GM23248 (cell line): ENCODE results near the gene TRERF1. TPM values are rescaled to one million over a fixed set of nuclear protein-coding genes. Genes with fewer than 3 reads are reported as not detected.

ENCODE experiments used
- DNase-seq: peaks from one replicate; pipeline ENCODE4 v3.0.0-alpha.2; 2015
- H2AFZ ChIP-seq: fragments of 200-600 bp; sonication (generic); 2 replicates; pipeline ENCODE4 v1.6.1; 2016; ENCODE audit warnings: antibody characterized with exemption
- H3F3A ChIP-seq: fragments of 200-600 bp; sonication (generic); 2 replicates; pipeline ENCODE4 v1.6.1; 2016; ENCODE audit warnings: mild to moderate bottlenecking, antibody characterized with exemption, mixed run types; ENCODE audit not compliant: insufficient read depth
- H3K27ac ChIP-seq: fragments of 200-600 bp; sonication (generic); 2 replicates; pipeline ENCODE4 v1.5.1; 2016; ENCODE audit warnings: mild to moderate bottlenecking
- H3K27me3 ChIP-seq: fragments of 200-600 bp; sonication (generic); replicated peaks from 2 replicates; pipeline ENCODE4 v1.6.1; 2016; ENCODE audit warnings: mild to moderate bottlenecking; ENCODE audit not compliant: insufficient read depth
- H3K36me3 ChIP-seq: fragments of 200-600 bp; sonication (generic); 2 replicates; pipeline ENCODE4 v1.6.1; 2016; ENCODE audit warnings: low read depth, mild to moderate bottlenecking
- H3K4me1 ChIP-seq: fragments of 200-600 bp; sonication (generic); 2 replicates; pipeline ENCODE4 v1.6.1; 2016; ENCODE audit warnings: mild to moderate bottlenecking; ENCODE audit not compliant: insufficient read depth
- H3K4me2 ChIP-seq: fragments of 200-600 bp; sonication (generic); one replicate; pipeline ENCODE4 v1.6.1; 2016; ENCODE audit warnings: mild to moderate bottlenecking; ENCODE audit not compliant: unreplicated experiment
- H3K4me3 ChIP-seq: fragments of 200-600 bp; sonication (generic); 2 replicates; pipeline ENCODE4 v1.5.1; 2016; ENCODE audit warnings: mild to moderate bottlenecking
- H3K79me2 ChIP-seq: fragments of 200-600 bp; sonication (generic); 2 replicates; pipeline ENCODE4 v1.6.1; 2016; ENCODE audit warnings: mild to moderate bottlenecking; ENCODE audit not compliant: insufficient read depth
- H3K9ac ChIP-seq: fragments of 200-600 bp; sonication (generic); 2 replicates; pipeline ENCODE4 v1.6.1; 2016; ENCODE audit warnings: mild to moderate bottlenecking
- H3K9me2 ChIP-seq: fragments of 200-600 bp; sonication (generic); 2 replicates; pipeline ENCODE4 v1.6.1; 2016; ENCODE audit warnings: mixed run types, mild to moderate bottlenecking, moderate library complexity; ENCODE audit not compliant: insufficient read depth
- H3K9me3 ChIP-seq: fragments of 200-600 bp; sonication (generic); one replicate; pipeline ENCODE4 v1.6.1; 2017; ENCODE audit warnings: low read depth
- H4K20me1 ChIP-seq: fragments of 200-600 bp; sonication (generic); 2 replicates; pipeline ENCODE4 v1.6.0; 2016; ENCODE audit not compliant: insufficient read depth
- EZH2 ChIP-seq: fragments of 200-600 bp; sonication (generic); IDR thresholded peaks from 2 replicates; pipeline ENCODE4 v1.6.1; 2018; ENCODE audit warnings: antibody characterized with exemption, mild to moderate bottlenecking; ENCODE audit not compliant: insufficient read depth, poor library complexity, severe bottlenecking
- EZH2phosphoT487 ChIP-seq: fragments of 200-600 bp; sonication (generic); IDR thresholded peaks from 2 replicates; pipeline ENCODE4 v1.6.1; 2018; ENCODE audit warnings: antibody characterized with exemption, moderate library complexity, mild to moderate bottlenecking, low read depth; ENCODE audit not compliant: insufficient read depth
- WGBS, 2 experiments: methylation state at CpG; one replicate each; pipeline ENCODE4 v1.1.6; 2015 to 2017; ENCODE audit warnings: low lambda C conversion rate in 2 of 2, low coverage in 1 of 2; ENCODE audit errors: missing lambda C conversion rate in 2 of 2; 5-methylcytosine and 5-hydroxymethylcytosine counted together
- in situ Hi-C: fragments of 300-500 bp; cut with MboI; formaldehyde crosslinking; loops from 2 replicates; pipeline ENCODE4 v1.15.0; 2020
- polyA plus RNA-seq: library from polyadenylated mRNA; unstranded; fragments of >200 nt; fragmentation: Nextera tagmentation; extraction: Ambion mirVana; gene quantifications from 2 replicates; pipeline ENCODE4 v1.2.1, GENCODE V29; 2016
- total RNA-seq: library from RNA; depleted of rRNA; stranded (reverse); fragments of >200 nt; shearing (Covaris generic); gene quantifications from 2 replicates; pipeline ENCODE4 v1.2.3, GENCODE V29; 2014

Gene TRERF1
- total and polyA plus RNA-seq, 2 experiments from 2014 or later: 2.7 to 3.1 TPM

GRCh38 chr6:42344756-42345155 lies 107.0 kb downstream of the TRERF1 start:
- no peaks in the 10 kb centered on the region for H3K27me3 ChIP-seq
- no peak for TF ChIP-seq EZH2phosphoT487
- TF ChIP-seq EZH2: no peak
- H3K4me1 ChIP-seq: peaks cover 7% of the 10 kb centered on the region
- no peaks in the 10 kb centered on the region for H4K20me1 ChIP-seq
- H3F3A ChIP-seq: peaks cover 6% of the 10 kb centered on the region
- no peaks in the 10 kb centered on the region for H3K9me2 ChIP-seq
- WGBS, 2 experiments: 89 to 93% methylated on average over 1 of the region's 1 CpG
- no peak overlapping the region for H3K27ac ChIP-seq
- H3K9ac ChIP-seq: no peak overlapping the region
- peaks cover 7% of the 10 kb centered on the region; the same call in 1 of the 2 replicates for H3K79me2 ChIP-seq
- H3K4me3 ChIP-seq: no peak overlapping the region
- no peak overlapping the region for H2AFZ ChIP-seq
- peak; percentile 16 for DNase-seq
- in situ Hi-C loops: no loop called here
- H3K9me3 ChIP-seq: no peaks in the 10 kb centered on the region
- H3K4me2 ChIP-seq: no peak overlapping the region
- H3K36me3 ChIP-seq: no peaks in the 10 kb centered on the region

- Histone ChIP-seq H2AFZ (no peak overlapping the region), H3K27ac (no peak overlapping the region), H3K27me3 (no peaks in the 10 kb centered on the region), H3K9ac (no peak overlapping the region), H3K79me2 (peaks cover 14% of the 10 kb centered on the region; the same call in 1 of the 2 replicates), H3K36me3 (no peaks in the 10 kb centered on the region), H3F3A (peaks cover 19% of the 10 kb centered on the region), H3K9me3 (no peaks in the 10 kb centered on the region), H3K4me3 (no peak overlapping the region), H3K4me1 (peaks cover 26% of the 10 kb centered on the region), H3K9me2 (no peaks in the 10 kb centered on the region), H3K4me2 (no peak overlapping the region), H4K20me1 (no peaks in the 10 kb centered on the region)
- DNase-seq: no peak
- 96 to 99% methylated on average over 3 of the region's 3 CpGs for WGBS, 2 experiments
- in situ Hi-C loops: no loop called here
- TF ChIP-seq EZH2 (no peak), EZH2phosphoT487 (no peak)
These were observed 109.8 kb downstream of the TRERF1 start for GRCh38 chr6:42341771-42342553.

GRCh38 chr6:42341221-42341620 lies 110.5 kb downstream of the TRERF1 start:
- 94 to 97% methylated on average over 5 of the region's 5 CpGs for WGBS, 2 experiments
- Histone ChIP-seq H2AFZ (no peak overlapping the region), H3F3A (peaks cover 19% of the 10 kb centered on the region), H3K36me3 (no peaks in the 10 kb centered on the region), H3K9me3 (no peaks in the 10 kb centered on the region), H3K4me1 (peaks cover 26% of the 10 kb centered on the region), H4K20me1 (no peaks in the 10 kb centered on the region), H3K27me3 (no peaks in the 10 kb centered on the region), H3K9me2 (no peaks in the 10 kb centered on the region), H3K4me2 (no peak overlapping the region), H3K27ac (no peak overlapping the region), H3K4me3 (no peak overlapping the region), H3K79me2 (peaks cover 14% of the 10 kb centered on the region; the same call in 1 of the 2 replicates), H3K9ac (no peak overlapping the region)
- TF ChIP-seq EZH2: no peak
- TF ChIP-seq EZH2phosphoT487: no peak
- no peak for DNase-seq
- in situ Hi-C loops: no loop called here

GRCh38 chr6:42340511-42340910 lies 111.2 kb downstream of the TRERF1 start:
- Histone ChIP-seq H3K9me2 (no peaks in the 10 kb centered on the region), H3K9ac (no peak overlapping the region), H3K4me3 (no peak overlapping the region), H2AFZ (no peak overlapping the region), H3K4me2 (no peak overlapping the region), H3K36me3 (no peaks in the 10 kb centered on the region), H3F3A (peaks cover 19% of the 10 kb centered on the region), H3K79me2 (peaks cover 14% of the 10 kb centered on the region; the same call in 1 of the 2 replicates), H3K27ac (no peak overlapping the region), H4K20me1 (no peaks in the 10 kb centered on the region), H3K27me3 (no peaks in the 10 kb centered on the region), H3K9me3 (no peaks in the 10 kb centered on the region), H3K4me1 (peaks cover 26% of the 10 kb centered on the region)
- in situ Hi-C loops: no loop called here
- no peak for TF ChIP-seq EZH2
- TF ChIP-seq EZH2phosphoT487: no peak
- 90 to 92% methylated on average over 6 of the region's 6 CpGs for WGBS, 2 experiments
- DNase-seq: no peak
